AG04449 (cell line): ENCODE results near the gene DUSP3.

ENCODE experiments used
- CTCF ChIA-PET: fragments of 350-600 bp; formaldehyde crosslinking; extraction: SDS; loops from one replicate; lab custom pipeline; 2021; ENCODE audit warnings: antibody characterized with exemption; lab: Yijun Ruan, JAX
- POLR2A ChIA-PET: fragments of 400-600, 350-600 bp; formaldehyde crosslinking; extraction: SDS; loops from one replicate; lab custom pipeline; 2020; ENCODE audit warnings: antibody characterized with exemption, inconsistent platforms; lab: Yijun Ruan, JAX
- DNase-seq: peaks from one replicate; pipeline ENCODE4 v3.0.0-alpha.2; 2010; ENCODE audit warnings: low read depth, low spot score
- H3K4me3 ChIP-seq: 2 replicates; pipeline ENCODE4 v1.5.1; 2011; ENCODE audit warnings: low read depth, mild to moderate bottlenecking, control low read depth, low read length
- TF ChIP-seq, protein P1 (sequence below): IDR thresholded peaks from one replicate; pipeline ENCODE4 v1.5.1; 2011; ENCODE audit warnings: mild to moderate bottlenecking, moderate library complexity, low read length, control low read depth, inconsistent platforms; ENCODE audit not compliant: insufficient read depth; ENCODE audit errors: missing control alignments

The DUSP3 gene

DNA sequence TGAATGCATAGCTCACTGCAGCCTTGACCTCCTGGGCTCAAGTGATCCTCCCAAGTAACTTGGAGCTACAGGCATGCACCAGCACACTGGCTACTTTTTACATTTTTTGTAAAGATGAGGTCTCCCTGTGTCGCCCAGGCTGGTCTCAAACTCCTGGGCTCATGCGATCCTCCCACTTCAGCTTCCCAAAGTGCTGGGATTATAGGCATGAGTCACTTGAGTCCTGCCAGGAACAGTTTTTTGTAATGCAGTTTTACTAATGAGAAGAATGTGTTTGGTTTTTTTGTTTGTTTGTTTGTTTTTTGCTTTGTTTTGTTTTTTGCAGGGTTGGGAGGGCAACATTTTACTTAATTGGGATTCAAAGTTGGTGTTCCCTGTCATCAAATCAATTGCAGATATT, 42.4 kb downstream of the DUSP3 start:
- TF ChIP-seq, protein P1, sequence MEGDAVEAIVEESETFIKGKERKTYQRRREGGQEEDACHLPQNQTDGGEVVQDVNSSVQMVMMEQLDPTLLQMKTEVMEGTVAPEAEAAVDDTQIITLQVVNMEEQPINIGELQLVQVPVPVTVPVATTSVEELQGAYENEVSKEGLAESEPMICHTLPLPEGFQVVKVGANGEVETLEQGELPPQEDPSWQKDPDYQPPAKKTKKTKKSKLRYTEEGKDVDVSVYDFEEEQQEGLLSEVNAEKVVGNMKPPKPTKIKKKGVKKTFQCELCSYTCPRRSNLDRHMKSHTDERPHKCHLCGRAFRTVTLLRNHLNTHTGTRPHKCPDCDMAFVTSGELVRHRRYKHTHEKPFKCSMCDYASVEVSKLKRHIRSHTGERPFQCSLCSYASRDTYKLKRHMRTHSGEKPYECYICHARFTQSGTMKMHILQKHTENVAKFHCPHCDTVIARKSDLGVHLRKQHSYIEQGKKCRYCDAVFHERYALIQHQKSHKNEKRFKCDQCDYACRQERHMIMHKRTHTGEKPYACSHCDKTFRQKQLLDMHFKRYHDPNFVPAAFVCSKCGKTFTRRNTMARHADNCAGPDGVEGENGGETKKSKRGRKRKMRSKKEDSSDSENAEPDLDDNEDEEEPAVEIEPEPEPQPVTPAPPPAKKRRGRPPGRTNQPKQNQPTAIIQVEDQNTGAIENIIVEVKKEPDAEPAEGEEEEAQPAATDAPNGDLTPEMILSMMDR: no peak
- ChIA-PET POLR2A (no interaction called here), CTCF (interaction anchor here (1.0 to 26.6 kb wide), 3 partner anchors 24 to 160 kb away, joined by 3 to 342 read pairs (median 47); partner anchors contain the start of gene SOST)
- DNase-seq: no peak
- H3K4me3 ChIP-seq: no peak overlapping the region

DNA sequence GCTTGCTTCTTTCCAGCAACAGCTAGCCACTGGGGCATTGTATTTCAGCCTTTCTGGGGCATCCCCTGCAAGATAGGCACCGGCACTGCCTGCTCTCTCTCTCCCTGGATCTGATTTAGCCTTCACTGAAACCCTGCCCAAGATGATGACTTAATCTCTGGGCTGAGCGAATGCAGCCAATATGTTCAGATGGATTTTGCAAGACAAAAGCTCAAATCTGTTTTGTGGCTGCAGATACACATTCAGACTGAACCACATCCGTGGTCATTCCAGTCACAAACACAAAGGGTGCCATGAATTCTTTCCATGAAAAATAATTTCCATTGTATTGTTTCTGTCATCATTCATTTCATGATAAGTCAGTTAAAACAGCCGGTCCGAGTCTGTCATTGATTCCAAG, 44.4 kb downstream of the DUSP3 start:
- TF ChIP-seq, protein P1: no peak
- ChIA-PET POLR2A (no interaction called here), CTCF (interaction anchor here (1.4 to 26.6 kb wide), 3 partner anchors 26 to 40 kb away, joined by 16 to 342 read pairs (median 21); partner anchors contain the start of gene SOST)
- DNase-seq: no peak
- H3K4me3 ChIP-seq: no peak overlapping the region

DNA sequence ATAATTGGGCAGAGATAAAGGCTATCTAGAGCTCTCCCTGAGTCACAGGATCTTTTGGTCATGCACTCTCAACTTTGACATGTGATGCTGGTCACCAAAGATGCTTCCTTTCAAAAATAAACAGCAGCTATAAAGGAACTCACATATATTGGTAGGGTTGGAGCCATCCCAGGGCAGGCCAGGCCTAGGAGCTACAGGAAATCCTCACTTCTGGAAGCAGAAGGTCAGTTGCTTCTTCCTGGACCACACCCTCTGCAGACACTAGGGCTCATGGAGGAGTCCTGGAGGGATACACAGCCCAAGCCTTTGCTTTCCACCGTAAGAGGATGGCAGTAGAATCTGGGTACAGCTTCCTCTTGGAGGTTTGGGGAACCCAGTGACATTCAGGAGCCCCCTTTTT, 44.8 kb downstream of the DUSP3 start:
- no peak for DNase-seq
- H3K4me3 ChIP-seq: no peak overlapping the region
- POLR2A ChIA-PET: interaction anchor here (0.6 kb wide), 1 partner anchor 12 kb away, joined by 3 read pairs; no protein-coding TSS in a partner anchor
- CTCF ChIA-PET: interaction anchor here (0.8 to 26.6 kb wide), 5 partner anchors 22 to 157 kb away, joined by 3 to 342 read pairs (median 16); partner anchors contain the start of gene SOST
- TF ChIP-seq, protein P1: no peak

DNA sequence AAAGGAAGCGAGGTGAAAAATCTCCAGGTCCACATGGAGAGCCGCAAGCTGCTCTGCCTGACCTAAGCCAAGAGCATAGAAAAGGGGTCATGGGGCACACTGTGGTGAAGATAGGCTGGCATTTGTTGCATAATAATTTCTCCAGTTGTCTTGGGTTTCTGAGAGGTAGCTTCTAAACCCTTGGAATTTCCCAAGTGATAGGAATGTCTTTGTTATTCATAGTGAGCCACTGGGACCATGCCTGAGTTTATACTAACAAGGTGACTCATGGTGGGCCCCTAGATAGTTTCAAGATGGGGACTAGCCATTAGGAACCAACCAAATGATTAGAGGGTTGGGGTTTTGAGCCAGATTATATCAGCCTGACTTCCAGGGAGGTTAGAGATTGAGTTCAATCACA, 45.8 kb downstream of the DUSP3 start:
- DNase-seq: no peak
- ChIA-PET CTCF (interaction anchor here (1.2 to 26.6 kb wide), 4 partner anchors 21 to 38 kb away, joined by 5 to 342 read pairs (median 14); partner anchors contain the start of gene SOST), POLR2A (no interaction called here)
- H3K4me3 ChIP-seq: no peak overlapping the region
- TF ChIP-seq, protein P1: no peak

DNA sequence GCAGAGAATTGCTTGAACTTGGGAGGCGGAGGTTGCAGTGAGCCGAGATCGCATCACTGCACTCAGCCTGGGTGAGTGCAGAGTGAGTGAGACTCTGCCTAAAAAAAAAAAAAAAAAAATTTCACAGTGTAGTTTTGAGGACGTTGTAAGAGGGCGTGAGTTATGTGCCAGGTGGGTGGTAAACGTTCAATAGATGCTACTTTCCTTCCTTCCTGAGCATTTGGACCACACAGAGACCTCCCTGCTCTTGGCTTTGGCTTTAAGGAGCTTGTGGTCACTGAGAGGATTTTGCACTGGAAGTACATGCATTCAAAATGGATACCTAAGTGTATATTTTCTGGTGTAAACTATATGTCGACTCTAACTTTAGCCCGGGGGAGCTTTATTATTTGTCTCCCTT, 50.7 kb downstream of the DUSP3 start:
- ChIA-PET CTCF (interaction anchor here (0.7 to 5.4 kb wide), 6 partner anchors 32 to 151 kb away, joined by 3 to 28 read pairs (median 5); partner anchors contain the start of gene SOST), POLR2A (no interaction called here)
- no peak for DNase-seq
- TF ChIP-seq, protein P1: no peak
- no peak overlapping the region for H3K4me3 ChIP-seq

DNA sequence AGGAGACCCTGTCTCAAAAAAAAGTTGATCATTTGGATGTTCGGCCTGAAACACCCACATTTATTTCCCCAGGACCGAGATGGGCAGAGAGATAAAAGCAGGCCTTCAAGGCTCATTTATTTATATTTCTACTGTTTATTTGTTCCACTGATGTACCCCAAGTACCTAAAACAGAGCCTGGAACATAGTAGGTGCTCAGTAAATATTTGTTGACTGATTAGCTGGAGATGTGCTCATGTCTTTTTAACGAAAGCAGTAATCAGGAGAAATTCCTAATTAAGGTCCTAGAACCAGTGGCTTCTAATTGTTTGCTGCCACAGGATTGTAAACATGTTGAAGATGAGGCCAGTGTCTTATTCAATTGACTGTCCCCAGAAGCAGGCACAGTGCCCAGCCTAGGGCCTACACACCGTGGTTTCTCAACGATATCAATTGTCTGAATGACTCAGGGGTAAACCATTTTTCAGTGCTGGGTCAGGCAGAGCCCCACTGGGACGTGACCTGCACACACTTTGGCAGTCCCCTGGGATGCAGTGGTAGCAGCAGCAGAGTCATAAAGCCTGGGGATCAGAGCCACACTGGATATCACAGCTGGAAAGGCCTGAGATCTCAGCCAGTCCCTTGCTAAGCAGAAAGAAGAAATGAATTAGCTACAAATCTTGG, 54.9 kb downstream of the DUSP3 start:
- ChIA-PET POLR2A (no interaction called here), CTCF (interaction anchor here (1.0 to 5.4 kb wide), 3 partner anchors 29 to 43 kb away, joined by 3 to 28 read pairs (median 9); partner anchors contain the start of gene SOST)
- TF ChIP-seq, protein P1: no peak
- H3K4me3 ChIP-seq: no peak overlapping the region
- DNase-seq: no peak
